Activated T-cell treated with anti-CD3 and anti-CD28 coated beads for 48 hours (primary cell): Measurements from ENCODE around the gene P2RX7.
A peak's percentile ranks its signal among the peaks of the same experiment; 100 is the strongest.

Experiments used
- DNase-seq: peaks from one replicate; pipeline ENCODE4 v3.0.0-alpha.2; 2020; ENCODE audit warnings: low read depth

The P2RX7 gene

GRCh38 chr12:121110211-121110940 lies 22.3 kb upstream of the P2RX7 start:
- peak; percentile 36 for DNase-seq

DNA sequence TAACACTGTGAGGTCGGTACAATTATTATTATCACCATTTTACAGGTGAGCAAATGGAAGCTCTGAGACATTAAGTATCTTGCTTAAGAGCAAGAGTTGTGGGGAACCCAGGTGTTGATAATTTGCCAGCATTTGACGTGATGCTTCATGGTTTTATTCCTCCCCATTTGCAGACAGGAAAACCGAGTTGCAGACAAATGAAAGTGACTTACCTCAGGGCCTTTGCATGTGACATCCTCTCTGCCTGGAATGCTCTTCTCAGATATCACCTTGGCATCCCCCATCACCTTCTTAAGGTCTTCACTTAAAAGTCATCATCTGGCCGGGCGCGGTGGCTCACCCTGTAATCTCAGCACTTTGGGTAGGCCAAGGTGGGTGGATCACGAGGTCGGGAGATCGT lies 21.0 kb upstream of the P2RX7 start:
- DNase-seq = no peak

DNA sequence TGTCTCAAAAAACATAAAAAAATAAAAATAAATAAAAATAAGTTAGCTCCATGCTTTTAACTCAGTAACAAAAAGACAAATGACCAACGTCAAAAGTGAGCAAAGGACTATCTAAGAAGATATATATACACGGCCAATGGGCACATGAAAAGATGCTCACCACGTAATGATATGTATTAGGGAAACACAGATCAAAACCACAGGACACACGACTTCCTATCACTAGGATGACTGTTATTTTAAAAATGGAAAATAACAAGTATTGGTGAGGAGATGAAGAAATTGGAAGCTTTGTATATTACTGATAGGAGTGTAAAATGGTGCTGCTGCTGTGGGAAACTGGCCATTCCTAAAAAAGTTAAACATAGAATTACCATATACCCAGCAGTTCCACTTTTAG lies 20.2 kb upstream of the P2RX7 start:
- no peak for DNase-seq

DNA sequence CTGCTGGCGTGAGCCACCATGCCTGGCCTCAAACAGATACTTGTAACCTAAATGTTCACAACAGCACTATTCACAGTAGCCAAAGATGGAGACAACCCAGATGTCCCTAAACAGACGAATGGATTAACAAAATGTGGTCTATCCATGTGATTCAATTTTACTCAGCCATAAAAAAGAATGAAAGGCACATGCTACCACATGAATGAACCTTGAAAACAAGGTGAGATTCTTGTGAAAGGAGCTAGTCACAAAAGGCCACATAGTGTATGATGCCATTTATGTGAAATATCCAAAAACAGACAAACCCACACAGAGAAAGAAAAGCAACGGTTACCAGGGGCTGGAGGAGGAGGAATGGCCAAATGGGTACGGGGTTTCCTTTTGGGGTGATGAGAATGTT lies 19.6 kb upstream of the P2RX7 start:
- no peak for DNase-seq

DNA sequence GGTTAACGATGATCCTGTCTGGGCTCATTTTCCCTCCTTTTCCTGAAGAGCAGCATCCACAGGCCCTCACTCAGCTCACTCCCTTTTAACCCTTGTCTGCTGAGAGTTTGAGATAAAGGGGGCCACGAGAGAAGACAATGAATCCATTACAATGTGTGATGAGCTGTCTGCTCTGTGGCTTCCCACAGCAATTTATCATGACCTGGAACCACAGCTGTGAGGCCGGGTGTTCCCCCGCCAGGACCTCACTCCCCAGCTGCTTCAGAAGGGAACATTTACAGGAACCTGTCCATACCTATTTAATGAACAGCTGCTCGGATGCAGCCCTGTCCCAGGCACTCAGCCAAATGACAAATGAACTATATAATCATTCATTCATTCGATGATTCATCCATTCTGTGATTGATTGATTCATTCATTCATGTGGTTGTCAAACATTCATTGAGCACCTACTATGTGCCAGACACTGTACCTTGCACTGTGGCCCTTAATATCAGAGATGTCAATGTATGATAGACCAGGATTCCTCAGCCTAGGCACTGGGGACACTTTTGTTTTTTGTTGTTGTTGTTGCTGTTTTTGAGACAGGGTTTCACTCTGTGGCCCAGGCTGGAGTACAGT lies 18.5 kb upstream of the P2RX7 start:
- no peak for DNase-seq

DNA sequence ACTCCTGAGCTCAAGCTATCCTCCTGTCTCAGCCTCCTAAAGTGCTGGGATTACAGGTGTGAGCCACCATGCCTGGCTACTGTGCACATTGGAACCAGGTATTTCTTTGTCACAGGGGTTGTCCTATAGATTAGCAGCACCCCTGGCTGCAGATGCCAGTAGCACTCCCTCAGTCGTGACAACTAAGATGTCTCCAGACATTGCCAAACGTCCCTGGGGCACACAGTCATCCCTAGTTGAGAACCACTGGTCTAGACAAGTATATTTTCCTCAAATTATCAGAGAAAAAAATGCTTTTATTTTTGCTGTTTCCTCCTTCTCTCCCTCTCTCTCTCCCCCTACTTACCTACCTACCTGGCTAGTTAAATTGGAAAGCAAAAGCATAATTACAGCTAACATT lies 17.9 kb upstream of the P2RX7 start:
- no peak for DNase-seq

DNA sequence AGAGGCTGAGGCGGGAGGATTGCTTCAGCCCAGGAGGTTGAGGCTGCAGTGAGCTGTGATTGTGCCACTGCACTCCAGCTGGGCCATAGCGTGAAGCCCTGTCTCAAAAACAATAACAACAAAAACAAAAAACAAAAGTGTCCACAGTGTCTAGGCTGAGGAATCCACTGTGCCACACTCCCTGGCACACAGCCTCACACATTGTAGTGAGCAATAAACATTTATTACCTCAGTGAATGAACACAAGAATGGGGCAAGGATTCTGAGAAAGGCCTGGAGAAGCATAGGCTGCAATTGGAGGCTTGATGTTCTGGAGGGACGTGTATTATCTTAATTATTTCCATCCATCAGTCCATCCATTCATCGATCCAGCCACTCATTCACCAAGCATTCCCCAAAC lies 17.1 kb upstream of the P2RX7 start:
- no peak for DNase-seq

- no peak for DNase-seq
Measured at GRCh38 chr12:121116318-121117225, 16.1 kb upstream of the P2RX7 start.

- DNase-seq = no peak
Measured at GRCh38 chr12:121117226-121117777, 15.4 kb upstream of the P2RX7 start.

GRCh38 chr12:121120323-121120722 lies 12.4 kb upstream of the P2RX7 start:
- DNase-seq = no peak

DNA sequence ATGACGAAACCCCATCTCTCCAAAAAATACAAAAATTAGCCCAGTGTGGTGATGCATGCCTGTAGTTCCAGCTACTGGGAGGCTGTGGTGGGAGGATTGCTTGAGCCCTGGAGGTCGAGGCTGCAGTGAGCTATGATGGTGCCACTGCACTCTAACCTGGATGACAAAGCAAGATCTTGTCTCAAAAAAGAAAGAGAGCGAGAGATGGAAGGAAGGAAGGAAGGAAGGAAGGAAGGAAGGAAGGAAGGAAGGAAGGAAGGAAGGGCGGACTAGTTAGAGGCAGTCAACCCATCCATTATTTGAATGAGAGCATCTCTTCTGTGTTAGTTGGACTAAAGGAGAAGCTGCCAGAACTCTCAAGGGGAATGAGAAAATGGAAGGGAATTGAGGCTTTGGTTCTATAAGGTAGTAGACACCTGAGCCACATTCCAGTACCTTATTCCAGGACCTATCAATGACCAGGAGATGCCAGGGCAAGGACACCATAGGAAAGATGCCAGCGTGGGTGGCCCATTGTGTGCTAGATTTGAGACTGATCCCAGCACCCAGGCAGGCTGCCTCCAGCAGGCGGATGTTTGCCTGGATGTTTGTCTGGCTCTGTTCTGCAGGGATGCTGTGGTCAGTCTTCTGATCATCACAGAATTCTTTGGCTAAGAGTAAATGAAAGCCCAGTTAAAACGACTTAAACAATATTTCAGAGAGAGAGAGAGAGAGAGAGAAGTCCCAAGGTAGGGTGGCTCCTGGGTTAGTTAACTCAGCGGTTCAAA lies 11.5 kb upstream of the P2RX7 start:
- no peak for DNase-seq

DNA sequence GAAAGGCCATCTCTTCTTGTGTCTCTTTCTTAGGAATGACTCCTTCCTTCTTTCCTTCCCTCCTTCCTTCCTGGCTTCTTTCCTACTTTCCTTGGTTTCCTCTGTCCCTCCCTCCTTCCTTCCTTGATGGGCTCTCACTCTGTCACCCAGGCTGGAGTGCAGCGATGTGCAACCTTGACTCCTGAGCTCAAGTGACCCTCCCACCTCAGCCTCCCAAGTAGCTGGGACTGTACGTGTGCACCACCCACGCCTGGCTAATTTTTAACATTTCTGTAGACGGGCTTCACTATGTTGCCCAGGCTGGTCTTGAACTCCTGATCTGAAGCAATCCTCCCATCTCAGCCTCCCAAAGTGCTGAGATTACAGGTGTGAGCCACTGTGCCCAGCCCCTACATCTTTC lies 10.9 kb upstream of the P2RX7 start:
- DNase-seq = no peak

- no peak for DNase-seq
Measured at GRCh38 chr12:121123488-121123887, 9.2 kb upstream of the P2RX7 start.

DNA sequence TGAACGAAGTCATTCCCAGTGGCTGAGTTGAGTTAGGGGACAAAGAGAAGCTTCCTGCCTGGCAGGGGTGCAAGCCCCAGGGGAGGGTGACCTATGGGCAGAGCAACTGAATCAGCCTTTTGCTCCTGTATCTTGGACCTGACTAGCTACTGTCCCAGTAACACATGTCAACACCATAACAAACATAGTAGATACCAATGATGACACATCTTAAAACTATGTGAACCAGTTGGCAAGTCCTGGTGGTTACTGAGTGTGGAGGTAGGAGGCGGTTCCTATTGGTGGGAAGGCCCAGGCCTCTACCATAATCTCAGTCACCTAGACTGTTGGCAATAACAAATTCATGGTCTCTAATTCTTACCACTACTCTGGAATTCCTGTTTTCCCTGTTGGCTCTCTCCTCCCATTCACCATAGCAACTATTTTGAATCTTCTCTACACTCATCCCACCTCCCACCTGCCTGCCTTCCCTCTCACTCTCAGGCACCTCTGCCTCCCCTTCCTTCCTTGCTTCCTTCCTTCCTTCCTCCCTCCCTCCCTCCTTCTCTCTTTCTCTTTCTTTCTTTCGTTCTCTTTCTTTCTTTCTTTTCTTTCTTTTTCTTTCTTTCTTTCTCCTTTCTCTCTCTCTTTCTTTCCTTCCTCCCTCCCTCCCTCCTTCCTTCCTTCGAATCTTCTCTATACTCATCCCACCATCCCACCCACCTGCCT lies 8.1 kb upstream of the P2RX7 start:
- DNase-seq = no peak

DNA sequence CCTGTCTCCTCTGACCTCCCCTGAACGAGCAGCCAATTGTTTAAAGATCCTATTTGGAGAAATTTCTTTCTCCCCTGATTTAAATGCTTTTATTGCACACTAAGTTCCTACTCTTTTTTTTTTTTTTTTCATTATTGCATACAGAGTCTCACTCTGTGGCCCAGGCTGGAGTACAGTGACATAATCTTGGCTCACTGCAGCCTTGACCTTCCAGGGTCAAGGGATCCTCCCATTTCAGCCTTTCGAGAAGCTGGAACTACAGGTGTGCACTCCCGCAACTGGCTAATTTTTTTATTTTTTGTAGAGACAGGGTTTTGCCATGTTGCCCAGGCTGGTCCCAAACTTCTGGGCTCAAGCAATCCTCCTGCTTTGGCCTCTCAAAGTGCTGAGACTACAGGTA lies 5.2 kb upstream of the P2RX7 start:
- DNase-seq = no peak

- DNase-seq = peak; percentile 77
Measured at GRCh38 chr12:121128908-121129810, 3.5 kb upstream of the P2RX7 start.

DNA sequence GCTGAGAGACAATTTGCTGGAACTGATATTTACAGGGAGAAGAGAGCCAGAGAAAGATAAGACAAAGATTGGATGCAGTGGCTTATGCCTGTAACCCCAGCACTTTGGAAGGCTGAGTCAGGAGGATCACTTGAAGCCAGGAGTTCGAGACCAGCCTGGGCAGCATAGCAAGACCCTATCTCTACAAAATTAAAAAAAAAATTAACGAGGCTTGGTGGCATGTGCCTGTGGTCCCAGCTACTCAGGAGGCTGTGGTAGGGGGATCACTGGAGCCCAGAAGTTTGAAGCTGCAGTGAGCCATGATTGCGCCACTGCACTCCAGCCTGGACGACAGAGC lies 2.9 kb upstream of the P2RX7 start:
- no peak for DNase-seq

DNA sequence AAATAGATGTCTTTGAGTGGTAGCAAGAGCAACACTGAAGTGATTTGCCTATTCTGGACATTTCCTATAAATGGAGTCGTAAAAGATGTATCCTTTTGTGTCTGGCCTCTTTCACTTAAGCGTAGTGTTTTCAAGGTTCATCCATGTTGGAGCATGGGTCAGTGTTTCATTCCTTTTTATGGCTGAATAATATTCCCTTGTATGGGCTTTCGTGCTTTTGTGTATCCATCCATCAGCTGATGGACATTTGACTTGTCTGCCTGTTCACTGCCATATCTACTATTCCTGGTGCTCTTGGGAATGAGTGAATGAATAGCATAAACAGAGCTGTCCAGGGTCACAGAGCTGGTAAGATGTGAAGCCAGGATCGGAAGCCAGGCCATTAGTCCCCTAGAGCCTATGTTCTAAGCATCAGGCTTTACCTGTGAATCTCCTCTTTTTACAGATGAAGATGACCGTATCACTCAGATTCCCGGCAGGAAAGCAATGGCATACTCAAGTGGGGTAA lies 1.8 kb upstream of the P2RX7 start:
- no peak for DNase-seq

GRCh38 chr12:121131941-121132341 lies 735 bp upstream of the P2RX7 start:
- DNase-seq = no peak

- DNase-seq = no peak
Measured at GRCh38 chr12:121133838-121134237, 1.2 kb downstream of the P2RX7 start.
